ENCODE results near the gene EIF4G3.

DNA sequence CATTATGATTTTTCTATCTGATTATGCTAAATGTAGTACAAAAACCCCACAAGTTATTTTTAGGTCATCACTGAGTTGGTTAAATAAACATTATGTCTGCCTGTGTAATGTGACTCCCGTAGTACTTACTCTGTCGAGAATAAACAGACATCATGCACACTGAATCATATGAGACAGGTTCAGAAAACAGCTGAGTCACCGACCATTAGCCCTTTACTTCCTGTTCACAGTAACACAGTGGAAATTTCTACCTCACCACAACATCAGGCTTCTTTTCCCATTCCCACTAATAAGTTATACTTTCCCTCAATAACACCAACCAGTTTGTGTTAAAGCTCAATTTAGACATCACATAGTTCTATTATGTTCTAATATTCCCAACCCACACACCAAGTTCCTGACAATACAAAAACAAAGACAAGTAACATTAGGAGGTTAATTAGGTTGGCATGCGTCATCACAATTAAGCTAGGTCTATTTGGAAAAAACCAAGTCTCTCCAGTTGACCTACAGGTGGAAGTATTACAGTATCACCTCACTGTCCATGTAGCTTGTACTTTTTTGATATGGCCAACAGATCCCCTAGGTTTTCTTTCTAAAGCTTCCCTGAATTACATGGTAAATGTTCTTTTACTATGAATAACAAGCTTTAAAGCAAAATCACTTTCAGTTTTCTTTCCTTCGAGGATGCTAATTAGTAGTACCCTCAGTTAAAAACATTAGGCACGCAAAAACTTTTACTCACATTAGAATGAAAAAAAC, 154.2 kb downstream of the EIF4G3 start:
- TF ChIP-seq, protein P1, sequence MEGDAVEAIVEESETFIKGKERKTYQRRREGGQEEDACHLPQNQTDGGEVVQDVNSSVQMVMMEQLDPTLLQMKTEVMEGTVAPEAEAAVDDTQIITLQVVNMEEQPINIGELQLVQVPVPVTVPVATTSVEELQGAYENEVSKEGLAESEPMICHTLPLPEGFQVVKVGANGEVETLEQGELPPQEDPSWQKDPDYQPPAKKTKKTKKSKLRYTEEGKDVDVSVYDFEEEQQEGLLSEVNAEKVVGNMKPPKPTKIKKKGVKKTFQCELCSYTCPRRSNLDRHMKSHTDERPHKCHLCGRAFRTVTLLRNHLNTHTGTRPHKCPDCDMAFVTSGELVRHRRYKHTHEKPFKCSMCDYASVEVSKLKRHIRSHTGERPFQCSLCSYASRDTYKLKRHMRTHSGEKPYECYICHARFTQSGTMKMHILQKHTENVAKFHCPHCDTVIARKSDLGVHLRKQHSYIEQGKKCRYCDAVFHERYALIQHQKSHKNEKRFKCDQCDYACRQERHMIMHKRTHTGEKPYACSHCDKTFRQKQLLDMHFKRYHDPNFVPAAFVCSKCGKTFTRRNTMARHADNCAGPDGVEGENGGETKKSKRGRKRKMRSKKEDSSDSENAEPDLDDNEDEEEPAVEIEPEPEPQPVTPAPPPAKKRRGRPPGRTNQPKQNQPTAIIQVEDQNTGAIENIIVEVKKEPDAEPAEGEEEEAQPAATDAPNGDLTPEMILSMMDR (IDR thresholded peaks at IDR 0.05): no peak
- peak in 1 of 2 donors; percentile 74 for TF ChIP-seq POLR2A (IDR thresholded peaks at IDR 0.05)
